HG03520 (cell line): Measurements from ENCODE around the gene RTN4R.

Experiments
- ATAC-seq: cut with Tn5 transposase; IDR thresholded peaks from one replicate; pipeline ENCODE4 v1.9.1; 2021; ENCODE audit warnings: mild to moderate bottlenecking, moderate library complexity; ENCODE audit not compliant: unreplicated experiment

The RTN4R gene

GRCh38 chr22:20243537-20244249 is 24.4 kb downstream of the RTN4R start:
- no peak for ATAC-seq

GRCh38 chr22:20243176-20243536 is 25.0 kb downstream of the RTN4R start:
- ATAC-seq: no peak

GRCh38 chr22:20242393-20243175 is 25.5 kb downstream of the RTN4R start:
- no peak for ATAC-seq

GRCh38 chr22:20241579-20242392 is 26.3 kb downstream of the RTN4R start:
- ATAC-seq: no peak

GRCh38 chr22:20240900-20241299 is 27.2 kb downstream of the RTN4R start:
- no peak for ATAC-seq

GRCh38 chr22:20240447-20240764 is 27.7 kb downstream of the RTN4R start:
- no peak for ATAC-seq

GRCh38 chr22:20239676-20240446 is 28.3 kb downstream of the RTN4R start:
- no peak for ATAC-seq

- no peak for ATAC-seq
These were observed 29.0 kb downstream of the RTN4R start for GRCh38 chr22:20238901-20239675.

- ATAC-seq: no peak
These were observed 29.6 kb downstream of the RTN4R start for GRCh38 chr22:20238536-20238900.

GRCh38 chr22:20237480-20238440 is 30.4 kb downstream of the RTN4R start:
- no peak for ATAC-seq

- no peak for ATAC-seq
These were observed 31.9 kb downstream of the RTN4R start for GRCh38 chr22:20236052-20236717.

- no peak for ATAC-seq
These were observed 32.6 kb downstream of the RTN4R start for GRCh38 chr22:20235389-20235991.

- no peak for ATAC-seq
These were observed 33.2 kb downstream of the RTN4R start for GRCh38 chr22:20234760-20235388.

- ATAC-seq: no peak
These were observed 33.8 kb downstream of the RTN4R start for GRCh38 chr22:20234314-20234682.

GRCh38 chr22:20233351-20234313 is 34.5 kb downstream of the RTN4R start:
- no peak for ATAC-seq

GRCh38 chr22:20232781-20233180 is 35.3 kb downstream of the RTN4R start:
- no peak for ATAC-seq

GRCh38 chr22:20232237-20232598 is 35.9 kb downstream of the RTN4R start:
- ATAC-seq: no peak
